Cortex of kidney (tissue), 1 donor: ENCODE measurements around the gene HOXC13.

Source experiments
- DNase-seq: peaks from one replicate; lab custom pipeline; 2025; lab: John Stamatoyannopoulos, UW

Gene HOXC13

GRCh38 chr12:53982648-53983567 is 44.3 kb downstream of the HOXC13 start:
- no peak for DNase-seq

- DNase-seq, result no peak
Measured at GRCh38 chr12:53983568-53983949, 44.9 kb downstream of the HOXC13 start.

- no peak for DNase-seq
Measured at GRCh38 chr12:53983950-53984572, 45.4 kb downstream of the HOXC13 start.

GRCh38 chr12:53984901-53985691 is 46.5 kb downstream of the HOXC13 start, which contains the start of gene HOXC10:
HOXC10 (plus strand) TSS chr12:53985146; CDS start chr12:53985260, 114 bp downstream.
- no peak for DNase-seq

- DNase-seq, result no peak
Measured at GRCh38 chr12:53985692-53985993, 47.0 kb downstream of the HOXC13 start.

- DNase-seq, result no peak
Measured at GRCh38 chr12:53985994-53986685, 47.5 kb downstream of the HOXC13 start.

GRCh38 chr12:53986686-53987483 is 48.3 kb downstream of the HOXC13 start:
- no peak for DNase-seq

GRCh38 chr12:53987787-53988230 is 49.2 kb downstream of the HOXC13 start:
- no peak for DNase-seq

- DNase-seq, result no peak
Measured at GRCh38 chr12:53988541-53989226, 50.1 kb downstream of the HOXC13 start.

- no peak for DNase-seq
Measured at GRCh38 chr12:53989227-53990113, 50.8 kb downstream of the HOXC13 start.

GRCh38 chr12:53990311-53991076 is 51.9 kb downstream of the HOXC13 start:
- no peak for DNase-seq

- no peak for DNase-seq
Measured at GRCh38 chr12:53991077-53991460, 52.4 kb downstream of the HOXC13 start.

GRCh38 chr12:53992377-53992889 is 53.8 kb downstream of the HOXC13 start:
- no peak for DNase-seq

GRCh38 chr12:53993162-53994008 is 54.8 kb downstream of the HOXC13 start:
- no peak for DNase-seq

GRCh38 chr12:53994009-53994263 is 55.3 kb downstream of the HOXC13 start:
- DNase-seq, result no peak

GRCh38 chr12:53994264-53995001 is 55.8 kb downstream of the HOXC13 start:
- DNase-seq, result no peak

- DNase-seq, result no peak
Measured at GRCh38 chr12:53995002-53995377, 56.4 kb downstream of the HOXC13 start.
